RPMI8226 (cell line): ENCODE data around the gene EIF4E3.

Experiments used
- DNase-seq: peaks from one replicate; pipeline ENCODE4 v3.0.0-alpha.2; 2015

Gene EIF4E3

DNA sequence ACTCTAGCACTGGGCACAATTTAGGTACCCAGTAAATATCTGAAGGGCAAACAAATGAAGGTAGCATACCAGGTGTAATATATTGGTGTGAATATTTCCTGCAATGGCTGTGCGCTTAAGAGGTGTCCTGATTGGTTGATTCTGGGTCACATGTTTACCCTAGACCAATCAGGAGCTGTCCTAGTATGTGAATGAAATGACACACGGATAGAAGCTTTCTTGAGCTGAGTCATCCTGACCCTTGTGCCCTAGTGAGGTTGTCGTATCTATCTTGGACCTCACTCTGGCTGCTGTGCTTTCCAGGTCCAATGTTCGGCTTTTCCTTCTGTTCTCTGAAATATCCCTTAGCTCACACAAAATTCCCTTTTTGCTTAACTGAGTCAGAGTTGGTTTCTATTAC, 83.5 kb downstream of the EIF4E3 start:
- peak; percentile 3 for DNase-seq

DNA sequence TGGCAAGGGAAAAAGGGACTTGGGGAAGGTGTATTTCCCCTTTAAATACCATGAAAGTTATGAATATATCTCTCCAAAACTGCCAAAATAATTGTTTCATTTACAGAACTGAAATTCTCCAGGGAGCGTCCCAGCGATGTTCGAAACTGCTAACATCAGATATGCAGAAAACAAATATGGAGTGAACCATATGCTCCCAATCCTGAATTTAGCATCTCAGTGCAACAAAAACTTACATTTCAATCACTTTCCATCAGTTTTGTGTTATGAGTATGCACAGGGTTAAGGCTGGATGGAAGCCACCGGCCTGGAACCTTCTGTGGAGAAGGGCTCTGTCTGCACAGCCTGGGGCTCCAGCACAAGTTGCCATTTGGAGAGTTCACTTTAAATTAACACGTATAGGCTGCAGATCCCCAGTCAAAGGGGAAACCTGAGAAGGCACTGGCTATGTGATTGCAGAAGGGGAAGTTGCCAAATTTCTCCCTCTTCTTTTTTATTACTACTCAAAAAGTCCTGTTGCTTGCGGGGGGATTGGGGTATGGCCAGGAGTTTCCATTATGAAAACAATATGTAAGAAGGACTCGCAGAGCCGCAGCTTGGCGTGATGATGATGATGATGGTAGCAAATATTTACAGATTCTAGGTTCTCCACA, 84.7 kb downstream of the EIF4E3 start:
- DNase-seq = no peak

DNA sequence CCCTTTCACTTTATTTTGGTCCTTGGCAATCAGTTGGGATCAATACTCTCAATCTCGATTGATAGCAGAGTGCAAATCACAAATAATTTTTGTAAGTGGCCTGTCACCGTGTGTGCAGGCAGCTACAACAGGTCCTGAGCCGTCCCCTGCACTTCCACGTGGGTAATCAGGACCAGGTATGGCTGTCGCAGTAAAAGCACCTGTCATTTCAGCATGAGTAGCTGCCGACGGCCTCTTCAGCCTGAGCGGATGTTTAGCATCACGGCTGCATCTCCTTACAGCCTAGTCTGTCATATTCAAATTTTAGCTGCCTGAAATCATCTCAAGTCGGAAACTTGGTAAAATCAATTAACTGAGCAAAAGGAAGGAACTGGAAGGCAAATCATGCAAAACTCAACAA, 88.7 kb downstream of the EIF4E3 start:
- no peak for DNase-seq

DNA sequence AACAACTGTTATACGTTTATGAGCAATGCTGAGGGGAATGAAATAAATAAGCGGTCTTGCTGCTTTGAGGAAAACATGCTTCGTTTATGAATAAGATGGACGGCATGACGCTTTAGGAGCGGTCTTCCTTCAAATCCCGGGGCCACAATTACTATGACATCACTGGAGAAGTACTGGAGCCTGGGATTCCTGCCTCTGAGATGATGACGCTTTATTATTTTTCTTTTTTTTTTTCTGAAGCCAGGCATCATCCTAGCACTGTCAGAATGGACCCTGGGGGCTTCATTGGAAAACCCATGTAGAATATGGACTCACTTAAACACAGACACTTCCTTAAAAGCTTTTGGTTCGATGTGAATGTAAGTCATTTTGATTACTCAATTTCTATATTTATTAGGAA, 89.2 kb downstream of the EIF4E3 start:
- no peak for DNase-seq

DNA sequence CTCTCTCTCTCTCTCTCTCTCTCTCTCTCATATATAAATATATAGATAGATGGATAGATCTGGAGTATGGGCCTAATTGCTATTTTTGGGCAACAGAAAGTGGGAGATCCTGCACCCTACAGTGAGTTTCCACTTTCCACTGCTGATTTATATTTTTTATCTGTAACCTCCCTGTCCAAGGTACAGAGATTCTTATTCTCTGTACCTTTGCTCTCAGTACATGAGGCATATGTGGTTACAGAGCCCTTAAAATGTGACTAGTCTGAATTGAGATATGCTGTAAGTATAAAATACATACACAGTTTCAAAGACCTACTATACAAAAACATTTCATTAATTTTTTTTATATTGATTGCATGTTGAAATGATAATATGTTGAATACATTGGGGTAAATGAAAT, 90.5 kb downstream of the EIF4E3 start:
- no peak for DNase-seq

DNA sequence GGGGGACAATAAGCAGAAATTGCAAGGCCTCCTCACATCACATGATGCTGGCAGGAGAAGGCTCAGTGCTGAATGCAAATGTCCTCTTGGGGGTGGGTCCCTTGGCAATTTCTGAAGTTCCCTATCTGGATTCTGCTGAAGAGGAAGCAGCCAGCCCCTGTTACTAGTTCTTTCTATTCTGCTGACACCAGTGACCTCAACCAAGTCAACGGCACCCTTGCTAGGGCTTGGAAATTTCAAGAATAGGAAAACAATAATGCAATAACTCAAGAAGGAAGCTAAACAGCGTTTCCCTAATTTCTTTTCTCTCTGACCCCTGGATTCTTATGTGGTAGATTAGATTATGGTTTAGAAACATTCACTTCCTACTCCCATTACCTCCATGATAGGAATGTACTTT, 95.5 kb downstream of the EIF4E3 start:
- no peak for DNase-seq

DNA sequence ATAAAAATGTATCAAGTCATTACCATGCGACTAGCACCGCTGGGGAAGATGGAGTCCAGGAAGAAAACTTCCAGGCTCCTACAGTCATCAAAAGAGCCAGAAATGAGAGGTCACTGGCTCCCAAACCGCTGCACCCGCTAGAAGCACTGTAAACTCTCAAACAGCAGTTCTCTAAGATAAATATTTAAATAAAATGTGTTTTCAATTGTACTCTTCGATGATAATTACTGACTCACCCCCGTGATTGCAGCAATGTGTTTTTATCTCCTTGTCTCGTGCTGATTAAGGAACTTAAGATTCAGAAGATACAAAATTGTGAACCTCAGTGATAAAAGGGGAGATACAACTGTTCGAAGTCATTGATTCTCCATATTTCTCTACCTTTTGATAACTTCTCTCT, 95.9 kb downstream of the EIF4E3 start:
- DNase-seq = no peak

DNA sequence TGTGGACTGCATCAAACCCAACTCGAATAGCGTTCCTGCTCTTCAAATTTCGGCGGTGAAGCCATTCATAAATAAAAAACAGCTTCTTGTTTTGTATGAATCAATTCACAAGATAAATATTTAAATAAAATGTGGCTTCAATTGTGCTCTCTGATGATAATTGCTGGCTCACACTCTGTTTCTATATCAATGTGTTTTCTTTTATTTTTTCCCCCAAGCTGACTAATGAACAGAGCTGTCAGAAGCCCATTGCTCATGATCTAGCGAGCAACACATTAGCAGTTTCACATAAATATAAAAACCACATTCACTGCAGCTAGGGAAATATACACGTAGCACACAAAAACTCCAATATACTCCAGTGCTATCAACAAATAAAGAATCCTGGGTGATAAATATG, 96.7 kb downstream of the EIF4E3 start:
- DNase-seq = no peak

DNA sequence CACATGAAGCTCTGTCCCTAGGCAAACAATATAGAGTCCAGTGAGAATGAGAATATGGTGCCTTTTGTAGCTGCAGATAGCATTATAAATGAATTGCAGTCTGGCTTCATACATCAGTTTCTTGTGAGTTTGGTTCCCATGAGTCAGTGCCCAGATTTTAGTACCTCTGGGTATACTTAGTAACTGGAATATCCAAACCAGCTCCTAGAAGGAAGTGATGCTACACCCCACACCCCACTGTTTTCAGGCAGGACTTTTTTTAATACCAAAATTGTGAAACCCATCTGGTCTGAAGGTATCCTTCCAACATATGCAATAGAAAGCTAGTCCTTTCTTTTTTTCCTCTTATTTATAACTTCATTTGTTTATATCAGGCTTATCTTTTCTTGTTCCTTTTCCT, 99.5 kb downstream of the EIF4E3 start:
- DNase-seq = no peak
